ENCODE data around the gene NOSIP.

Gene NOSIP

GRCh38 chr19:49597703-49597974, 17.3 kb upstream of the NOSIP start:
- no peak for TF ChIP-seq TAF1 (IDR thresholded peaks at IDR 0.05; ENCODE audit: borderline replicate concordance, insufficient read depth, low read length)
- TF ChIP-seq REST (IDR thresholded peaks at IDR 0.05; ENCODE audit: insufficient read depth in 1 of 2, low read depth in 2 of 2, low read length in 2 of 2), result no peak
- TF ChIP-seq POLR2AphosphoS5 (IDR thresholded peaks at IDR 0.05; ENCODE audit: low read depth, low read length), result no peak
- TF ChIP-seq SIN3A (IDR thresholded peaks at IDR 0.05; ENCODE audit: borderline replicate concordance, insufficient read depth, low read length), result no peak
- TF ChIP-seq FOXP2 (optimal IDR thresholded peaks at IDR 0.05; ENCODE audit: borderline replicate concordance, extremely low read depth, extremely low read length, insufficient read depth), result no peak

DNA sequence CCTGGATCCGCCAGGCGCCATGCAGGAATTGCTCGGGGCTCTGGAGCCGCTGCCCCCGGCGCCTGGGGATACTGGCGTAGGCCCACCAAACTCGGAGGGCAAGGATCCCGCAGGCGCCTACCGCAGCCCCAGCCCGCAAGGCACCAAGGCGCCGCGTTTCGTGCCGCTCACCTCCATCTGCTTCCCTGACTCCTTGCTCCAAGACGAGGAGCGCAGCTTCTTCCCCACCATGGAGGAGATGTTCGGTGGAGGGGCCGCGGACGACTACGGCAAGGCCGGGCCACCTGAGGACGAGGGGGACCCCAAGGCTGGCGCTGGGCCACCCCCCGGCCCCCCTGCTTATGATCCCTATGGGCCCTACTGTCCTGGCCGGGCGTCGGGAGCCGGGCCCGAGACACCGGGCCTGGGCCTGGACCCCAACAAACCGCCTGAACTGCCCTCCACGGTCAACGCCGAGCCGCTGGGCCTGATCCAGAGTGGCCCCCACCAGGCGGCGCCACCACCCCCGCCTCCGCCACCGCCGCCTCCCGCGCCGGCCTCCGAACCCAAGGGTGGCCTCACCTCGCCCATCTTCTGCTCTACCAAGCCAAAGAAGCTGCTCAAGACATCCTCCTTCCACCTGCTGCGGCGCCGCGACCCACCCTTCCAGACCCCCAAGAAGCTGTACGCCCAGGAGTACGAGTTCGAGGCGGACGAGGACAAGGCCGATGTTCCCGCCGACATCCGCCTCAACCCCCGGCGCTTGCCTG, 16.8 kb upstream of the NOSIP start:
- TF ChIP-seq FOXP2 (optimal IDR thresholded peaks at IDR 0.05; ENCODE audit: borderline replicate concordance, extremely low read depth, extremely low read length, insufficient read depth) (no peak), TAF1 (IDR thresholded peaks at IDR 0.05; ENCODE audit: borderline replicate concordance, insufficient read depth, low read length) (no peak), REST (IDR thresholded peaks at IDR 0.05; ENCODE audit: insufficient read depth in 1 of 2, low read depth in 2 of 2, low read length in 2 of 2) (no peak), POLR2AphosphoS5 (IDR thresholded peaks at IDR 0.05; ENCODE audit: low read depth, low read length) (no peak), SIN3A (IDR thresholded peaks at IDR 0.05; ENCODE audit: borderline replicate concordance, insufficient read depth, low read length) (no peak)

DNA sequence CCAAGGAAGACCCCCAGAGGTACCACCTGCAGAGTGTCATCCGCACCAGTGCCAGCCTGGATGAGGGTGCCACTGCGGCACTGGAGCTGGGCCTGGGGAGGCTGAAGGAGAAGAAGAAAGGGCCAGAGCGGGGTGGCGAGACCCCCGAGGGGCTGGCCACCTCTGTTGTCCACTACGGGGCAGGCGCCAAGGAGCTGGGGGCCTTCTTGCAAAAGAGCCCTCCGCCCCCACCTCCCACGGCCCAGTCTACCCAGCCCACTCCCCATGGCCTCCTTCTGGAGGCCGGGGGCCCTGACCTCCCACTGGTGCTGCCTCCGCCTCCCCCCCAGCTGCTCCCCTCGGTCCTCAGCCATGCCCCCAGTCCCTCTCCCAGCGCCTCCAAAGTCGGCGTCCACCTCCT, 16.1 kb upstream of the NOSIP start:
- TF ChIP-seq REST (IDR thresholded peaks at IDR 0.05; ENCODE audit: insufficient read depth in 1 of 2, low read depth in 2 of 2, low read length in 2 of 2) (no peak), TAF1 (IDR thresholded peaks at IDR 0.05; ENCODE audit: borderline replicate concordance, insufficient read depth, low read length) (no peak), SIN3A (IDR thresholded peaks at IDR 0.05; ENCODE audit: borderline replicate concordance, insufficient read depth, low read length) (no peak), POLR2AphosphoS5 (IDR thresholded peaks at IDR 0.05; ENCODE audit: low read depth, low read length) (no peak), FOXP2 (optimal IDR thresholded peaks at IDR 0.05; ENCODE audit: borderline replicate concordance, extremely low read depth, extremely low read length, insufficient read depth) (no peak)

- no peak for TF ChIP-seq TAF1 (IDR thresholded peaks at IDR 0.05; ENCODE audit: borderline replicate concordance, insufficient read depth, low read length)
- TF ChIP-seq FOXP2 (optimal IDR thresholded peaks at IDR 0.05; ENCODE audit: borderline replicate concordance, extremely low read depth, extremely low read length, insufficient read depth), result no peak
- no peak for TF ChIP-seq REST (IDR thresholded peaks at IDR 0.05; ENCODE audit: insufficient read depth in 1 of 2, low read depth in 2 of 2, low read length in 2 of 2)
- TF ChIP-seq POLR2AphosphoS5 (IDR thresholded peaks at IDR 0.05; ENCODE audit: low read depth, low read length), result no peak
- no peak for TF ChIP-seq SIN3A (IDR thresholded peaks at IDR 0.05; ENCODE audit: borderline replicate concordance, insufficient read depth, low read length)
Observed at GRCh38 chr19:49595819-49596404, 15.6 kb upstream of the NOSIP start.
